Measurements from ENCODE around the gene GNG7. TPM values are rescaled to one million over a fixed set of nuclear protein-coding genes. Genes with fewer than 3 reads are reported as not detected.

The GNG7 gene
- total RNA-seq, 1 donor from 2014 or later = 1.8 TPM

DNA sequence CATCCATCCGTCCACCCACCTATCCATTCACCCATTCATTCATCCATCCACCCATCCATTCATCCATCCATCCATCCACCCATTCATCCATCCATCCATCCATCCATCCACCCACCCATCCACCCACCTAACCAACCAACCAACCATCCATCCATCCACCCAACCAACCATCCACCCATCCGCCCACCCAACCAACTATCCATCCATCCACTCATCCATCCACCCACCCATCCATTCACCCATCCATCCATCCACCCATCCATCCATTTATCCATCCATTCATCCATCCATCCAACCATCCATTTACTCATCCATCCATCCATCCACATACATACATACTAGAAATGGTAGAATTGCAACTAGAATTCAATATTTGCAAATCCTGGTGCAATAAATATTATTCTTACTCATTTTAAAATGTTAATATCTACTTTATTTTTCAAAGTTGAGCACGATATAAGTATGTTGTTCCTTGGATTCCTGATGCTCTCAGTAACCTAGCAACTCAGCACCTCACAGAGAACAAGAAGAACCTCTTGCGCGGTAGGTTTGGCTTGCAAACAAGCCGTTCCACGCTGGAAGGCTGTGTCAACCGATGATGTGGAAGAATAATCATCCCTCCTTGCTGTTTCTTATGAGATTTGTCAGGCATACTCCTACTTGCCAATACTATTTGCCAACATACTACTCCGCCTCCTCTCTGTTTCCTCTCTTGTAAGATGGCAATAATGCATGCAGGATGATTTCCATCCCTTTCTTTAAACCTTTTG lies 111.7 kb downstream of the GNG7 start:
- no peak overlapping the region for H3K9ac ChIP-seq (ENCODE audit: low read length)
- no peaks in the 10 kb centered on the region for H3K79me2 ChIP-seq (ENCODE audit: insufficient read depth, low read length)
- Mint-ChIP-seq H3K27me3 (ENCODE audit: low read depth, unreplicated experiment) (no peaks in the 10 kb centered on the region), H3K4me1 (ENCODE audit: low read depth, unreplicated experiment) (peaks cover 5% of the 10 kb centered on the region), H3K36me3 (ENCODE audit: low read depth, unreplicated experiment) (no peaks in the 10 kb centered on the region), H3K9me3 (ENCODE audit: unreplicated experiment) (peaks cover 12% of the 10 kb centered on the region), H3K27ac (ENCODE audit: unreplicated experiment) (no peak overlapping the region), H3K4me3 (ENCODE audit: unreplicated experiment) (no peak overlapping the region)
- peaks cover 12% of the 10 kb centered on the region for H3K4me1 ChIP-seq (ENCODE audit: insufficient read depth, low read length)
- H3K4me2 ChIP-seq (ENCODE audit: low read length) = no peak overlapping the region
- no peaks in the 10 kb centered on the region for H3K36me3 ChIP-seq (ENCODE audit: insufficient read depth, low read length)
- H3K4me3 ChIP-seq (ENCODE audit: insufficient read depth, low read depth, low read length) = no peak overlapping the region
- H3K27me3 ChIP-seq (ENCODE audit: insufficient read depth, low read length) = peaks cover 6% of the 10 kb centered on the region
- FAIRE-seq = no peak
- DNase-seq (ENCODE audit: low read depth) = no peak
- no peak overlapping the region for H2AFZ ChIP-seq (ENCODE audit: low read depth, low read length)
- TF ChIP-seq EZH2 (IDR thresholded peaks at IDR 0.05; ENCODE audit: insufficient read depth, low read length) = no peak
- TF ChIP-seq, protein P1, sequence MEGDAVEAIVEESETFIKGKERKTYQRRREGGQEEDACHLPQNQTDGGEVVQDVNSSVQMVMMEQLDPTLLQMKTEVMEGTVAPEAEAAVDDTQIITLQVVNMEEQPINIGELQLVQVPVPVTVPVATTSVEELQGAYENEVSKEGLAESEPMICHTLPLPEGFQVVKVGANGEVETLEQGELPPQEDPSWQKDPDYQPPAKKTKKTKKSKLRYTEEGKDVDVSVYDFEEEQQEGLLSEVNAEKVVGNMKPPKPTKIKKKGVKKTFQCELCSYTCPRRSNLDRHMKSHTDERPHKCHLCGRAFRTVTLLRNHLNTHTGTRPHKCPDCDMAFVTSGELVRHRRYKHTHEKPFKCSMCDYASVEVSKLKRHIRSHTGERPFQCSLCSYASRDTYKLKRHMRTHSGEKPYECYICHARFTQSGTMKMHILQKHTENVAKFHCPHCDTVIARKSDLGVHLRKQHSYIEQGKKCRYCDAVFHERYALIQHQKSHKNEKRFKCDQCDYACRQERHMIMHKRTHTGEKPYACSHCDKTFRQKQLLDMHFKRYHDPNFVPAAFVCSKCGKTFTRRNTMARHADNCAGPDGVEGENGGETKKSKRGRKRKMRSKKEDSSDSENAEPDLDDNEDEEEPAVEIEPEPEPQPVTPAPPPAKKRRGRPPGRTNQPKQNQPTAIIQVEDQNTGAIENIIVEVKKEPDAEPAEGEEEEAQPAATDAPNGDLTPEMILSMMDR (IDR thresholded peaks at IDR 0.05; ENCODE audit: insufficient read depth, low read depth, low read length) = no peak
- H4K20me1 ChIP-seq (ENCODE audit: insufficient read depth, low read length) = no peaks in the 10 kb centered on the region
- H3K9me3 ChIP-seq (ENCODE audit: insufficient read depth, low read depth, low read length) = no peaks in the 10 kb centered on the region
- no peak overlapping the region for H3K27ac ChIP-seq (ENCODE audit: low read depth, low read length)

DNA sequence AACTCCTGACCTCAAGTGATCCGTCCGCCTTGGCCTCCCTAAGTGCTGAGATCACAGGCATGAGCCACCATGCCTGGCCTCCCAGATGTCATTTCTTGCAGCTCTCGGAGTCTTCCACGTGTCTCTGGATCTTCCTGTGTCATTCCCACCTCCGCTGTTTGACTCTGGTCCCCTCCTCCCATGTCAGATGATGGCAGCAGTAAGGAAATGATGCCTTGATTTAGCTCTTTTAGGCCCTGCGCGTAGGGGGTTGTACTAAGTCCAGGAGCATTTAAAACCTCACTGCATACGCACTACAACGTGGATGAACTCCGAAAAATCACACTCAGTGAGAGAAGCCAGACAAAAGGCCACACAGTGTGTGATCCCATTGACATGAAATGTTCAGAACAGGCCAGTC lies 113.1 kb downstream of the GNG7 start:
- FAIRE-seq (no peak), DNase-seq (ENCODE audit: low read depth) (no peak)
- Histone ChIP-seq H3K27me3 (ENCODE audit: insufficient read depth, low read length) (peaks cover 6% of the 10 kb centered on the region), H3K36me3 (ENCODE audit: insufficient read depth, low read length) (no peaks in the 10 kb centered on the region), H3K4me3 (ENCODE audit: insufficient read depth, low read depth, low read length) (no peak overlapping the region), H3K79me2 (ENCODE audit: insufficient read depth, low read length) (no peaks in the 10 kb centered on the region), H3K4me1 (ENCODE audit: insufficient read depth, low read length) (peaks cover 12% of the 10 kb centered on the region), H3K9ac (ENCODE audit: low read length) (no peak overlapping the region), H3K27ac (ENCODE audit: low read depth, low read length) (no peak overlapping the region), H4K20me1 (ENCODE audit: insufficient read depth, low read length) (no peaks in the 10 kb centered on the region), H3K9me3 (ENCODE audit: insufficient read depth, low read depth, low read length) (no peaks in the 10 kb centered on the region), H3K4me2 (ENCODE audit: low read length) (no peak overlapping the region), H2AFZ (ENCODE audit: low read depth, low read length) (no peak overlapping the region)
- Mint-ChIP-seq H3K36me3 (ENCODE audit: low read depth, unreplicated experiment) (no peaks in the 10 kb centered on the region), H3K27me3 (ENCODE audit: low read depth, unreplicated experiment) (no peaks in the 10 kb centered on the region), H3K4me1 (ENCODE audit: low read depth, unreplicated experiment) (peaks cover 5% of the 10 kb centered on the region), H3K9me3 (ENCODE audit: unreplicated experiment) (peaks cover 10% of the 10 kb centered on the region), H3K27ac (ENCODE audit: unreplicated experiment) (no peak overlapping the region), H3K4me3 (ENCODE audit: unreplicated experiment) (no peak overlapping the region)
- TF ChIP-seq EZH2 (IDR thresholded peaks at IDR 0.05; ENCODE audit: insufficient read depth, low read length) = no peak
- TF ChIP-seq, protein P1 (IDR thresholded peaks at IDR 0.05; ENCODE audit: insufficient read depth, low read depth, low read length) = no peak

Measured in astrocyte (in vitro differentiated cells and primary cell).